NB4 (cell line): ENCODE measurements around the gene AKT3.

ENCODE experiments used
- DNase-seq: peaks from one replicate; pipeline ENCODE4 v3.0.0; 2010; ENCODE audit warnings: low read depth
- H3K4me3 ChIP-seq: one replicate; pipeline ENCODE4 v1.5.1; 2011; ENCODE audit warnings: mild to moderate bottlenecking, low read depth, low read length, moderate library complexity
- MYC ChIP-seq: IDR thresholded peaks from 2 replicates; pipeline ENCODE4 v1.6.1; 2011; ENCODE audit warnings: low read depth, low read length
- POLR2A ChIP-seq: IDR thresholded peaks from 2 replicates; pipeline ENCODE4 v1.6.1; 2011; ENCODE audit warnings: mild to moderate bottlenecking; ENCODE audit not compliant: insufficient read length; ENCODE audit errors: extremely low read depth
- TF ChIP-seq, protein P1 (sequence below): IDR thresholded peaks from 2 replicates; pipeline ENCODE4 v1.6.1; 2011; ENCODE audit warnings: low read depth, low read length
- TF ChIP-seq, protein P2 (sequence below): IDR thresholded peaks from one replicate; pipeline ENCODE4 v1.5.1; 2012; ENCODE audit warnings: low read depth, low read length

Gene AKT3

GRCh38 chr1:243844186-243844585 is 5.9 kb downstream of the AKT3 start:
- DNase-seq, result no peak

DNA sequence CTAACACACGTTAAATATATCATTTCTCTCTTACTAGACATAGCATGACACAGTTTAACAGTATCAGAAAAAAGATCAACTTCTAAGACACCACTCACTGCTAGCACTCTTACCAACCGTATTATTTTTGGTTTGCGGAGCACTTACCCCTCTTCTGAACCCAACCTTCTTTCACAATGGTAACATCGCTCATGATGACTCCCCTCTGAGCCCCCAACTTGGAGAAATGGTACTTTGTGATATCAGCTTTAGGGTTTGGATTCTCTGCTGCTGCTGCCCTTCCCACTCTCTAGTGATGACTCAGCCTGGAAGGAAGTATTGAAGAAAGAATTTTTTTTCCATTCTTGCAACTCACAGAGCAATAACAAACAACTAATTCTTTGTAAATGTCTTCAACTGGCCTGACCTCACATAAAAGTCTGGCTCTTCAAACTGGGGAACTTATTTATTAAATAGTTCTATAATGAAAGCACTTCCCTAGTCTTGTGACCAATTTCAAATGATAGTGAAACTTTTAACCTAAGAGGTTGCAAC is 7.0 kb downstream of the AKT3 start:
- peak; percentile 34 for DNase-seq
- TF ChIP-seq, protein P1, sequence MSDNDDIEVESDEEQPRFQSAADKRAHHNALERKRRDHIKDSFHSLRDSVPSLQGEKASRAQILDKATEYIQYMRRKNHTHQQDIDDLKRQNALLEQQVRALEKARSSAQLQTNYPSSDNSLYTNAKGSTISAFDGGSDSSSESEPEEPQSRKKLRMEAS, result no peak
- TF ChIP-seq, protein P2, sequence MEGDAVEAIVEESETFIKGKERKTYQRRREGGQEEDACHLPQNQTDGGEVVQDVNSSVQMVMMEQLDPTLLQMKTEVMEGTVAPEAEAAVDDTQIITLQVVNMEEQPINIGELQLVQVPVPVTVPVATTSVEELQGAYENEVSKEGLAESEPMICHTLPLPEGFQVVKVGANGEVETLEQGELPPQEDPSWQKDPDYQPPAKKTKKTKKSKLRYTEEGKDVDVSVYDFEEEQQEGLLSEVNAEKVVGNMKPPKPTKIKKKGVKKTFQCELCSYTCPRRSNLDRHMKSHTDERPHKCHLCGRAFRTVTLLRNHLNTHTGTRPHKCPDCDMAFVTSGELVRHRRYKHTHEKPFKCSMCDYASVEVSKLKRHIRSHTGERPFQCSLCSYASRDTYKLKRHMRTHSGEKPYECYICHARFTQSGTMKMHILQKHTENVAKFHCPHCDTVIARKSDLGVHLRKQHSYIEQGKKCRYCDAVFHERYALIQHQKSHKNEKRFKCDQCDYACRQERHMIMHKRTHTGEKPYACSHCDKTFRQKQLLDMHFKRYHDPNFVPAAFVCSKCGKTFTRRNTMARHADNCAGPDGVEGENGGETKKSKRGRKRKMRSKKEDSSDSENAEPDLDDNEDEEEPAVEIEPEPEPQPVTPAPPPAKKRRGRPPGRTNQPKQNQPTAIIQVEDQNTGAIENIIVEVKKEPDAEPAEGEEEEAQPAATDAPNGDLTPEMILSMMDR, result no peak
- TF ChIP-seq MYC (no peak), POLR2A (no peak)
- H3K4me3 ChIP-seq, result no peak overlapping the region

More at GRCh38 chr1:243844186-243844585, 5.9 kb downstream of the AKT3 start:
- H3K4me3 ChIP-seq, result no peak overlapping the region
- TF ChIP-seq, protein P1, result no peak
- TF ChIP-seq, protein P2, result no peak
- no peak for TF ChIP-seq POLR2A
- no peak for TF ChIP-seq MYC

- TF ChIP-seq, protein P1, result no peak
- TF ChIP-seq, protein P2, result no peak
- no peak for TF ChIP-seq POLR2A
- TF ChIP-seq MYC, result no peak
- DNase-seq, result no peak
- no peak overlapping the region for H3K4me3 ChIP-seq
These were observed 7.9 kb downstream of the AKT3 start for GRCh38 chr1:243842161-243842560.

- TF ChIP-seq, protein P1, result no peak
- TF ChIP-seq MYC (no peak), POLR2A (no peak)
- TF ChIP-seq, protein P2, result no peak
- DNase-seq, result no peak
- H3K4me3 ChIP-seq, result no peak overlapping the region
These were observed 8.5 kb downstream of the AKT3 start for GRCh38 chr1:243841507-243841906.

DNA sequence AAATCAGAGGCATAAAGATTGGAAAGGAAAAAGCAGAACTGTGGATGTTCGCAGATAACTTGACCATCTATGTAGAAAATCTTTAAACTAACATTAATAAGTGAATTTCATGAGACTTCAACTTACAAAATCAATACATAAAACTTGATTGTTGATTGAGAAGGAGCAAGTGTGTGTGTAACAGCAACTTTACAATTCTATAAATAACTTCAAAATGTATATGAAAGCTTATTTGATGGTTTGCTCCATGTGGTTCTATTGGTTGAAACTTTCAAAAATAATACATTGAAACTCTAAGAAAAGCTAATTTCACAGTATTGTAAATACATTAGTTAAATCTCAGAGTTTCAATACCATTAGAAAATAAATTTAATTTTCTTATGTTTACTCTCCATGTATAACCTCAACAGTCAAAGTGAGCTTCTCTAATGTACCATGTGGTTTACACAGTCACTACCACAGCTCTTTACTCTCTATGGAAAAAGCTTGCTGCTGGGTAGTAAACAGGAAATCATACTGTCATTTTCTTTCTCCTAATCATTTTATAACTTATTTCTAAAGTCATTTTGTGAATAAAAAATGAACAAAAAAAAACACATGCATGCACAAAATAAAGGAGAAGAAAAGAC is 12.0 kb downstream of the AKT3 start:
- DNase-seq, result no peak
- TF ChIP-seq MYC (no peak), POLR2A (no peak)
- TF ChIP-seq, protein P1, result no peak
- TF ChIP-seq, protein P2, result no peak
- H3K4me3 ChIP-seq, result no peak overlapping the region
